HPDE6-E6E7 (cell line): Measurements from ENCODE around the gene GMIP.
A peak's percentile ranks its signal among the peaks of the same experiment; 100 is the strongest.

Experiments
- DNase-seq: peaks from one replicate; pipeline ENCODE4 v3.0.0; 2011; ENCODE audit warnings: missing footprints; ENCODE audit errors: extremely low spot score

The GMIP gene

DNA sequence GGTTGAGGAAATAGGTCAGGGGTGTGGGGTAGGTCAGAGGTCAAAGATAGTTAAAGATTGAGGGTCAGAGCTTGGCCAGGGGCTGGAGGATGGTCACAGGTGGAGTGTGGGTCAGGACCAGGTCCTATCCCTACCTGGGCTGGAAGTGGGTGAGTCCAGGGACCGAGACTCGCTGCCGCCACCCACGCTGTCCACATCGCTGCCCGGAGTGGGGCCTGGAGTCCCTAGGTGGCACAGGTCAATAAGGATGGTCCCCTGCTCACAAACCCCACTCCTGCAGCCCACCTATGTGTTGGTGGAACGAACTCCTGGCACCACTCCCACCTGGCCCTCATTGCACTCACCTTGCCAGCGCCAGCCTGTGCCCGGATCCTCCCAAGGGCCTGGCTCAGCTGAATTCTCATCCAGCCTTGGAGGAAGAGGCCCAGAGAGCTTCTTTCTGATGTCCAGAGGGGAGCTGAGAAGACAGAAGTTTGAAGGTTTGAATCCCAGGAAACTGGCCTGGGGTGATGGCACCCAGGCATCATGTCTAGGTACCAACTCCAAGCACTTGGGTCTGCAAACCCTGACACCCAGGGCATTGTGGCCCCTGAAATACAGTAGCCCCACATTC lies 6.8 kb downstream of the GMIP start:
- DNase-seq: no peak

- DNase-seq: no peak
These were observed 8.1 kb downstream of the GMIP start for GRCh38 chr19:19635313-19635702.

- DNase-seq: no peak
These were observed 8.7 kb downstream of the GMIP start for GRCh38 chr19:19634516-19635312.

DNA sequence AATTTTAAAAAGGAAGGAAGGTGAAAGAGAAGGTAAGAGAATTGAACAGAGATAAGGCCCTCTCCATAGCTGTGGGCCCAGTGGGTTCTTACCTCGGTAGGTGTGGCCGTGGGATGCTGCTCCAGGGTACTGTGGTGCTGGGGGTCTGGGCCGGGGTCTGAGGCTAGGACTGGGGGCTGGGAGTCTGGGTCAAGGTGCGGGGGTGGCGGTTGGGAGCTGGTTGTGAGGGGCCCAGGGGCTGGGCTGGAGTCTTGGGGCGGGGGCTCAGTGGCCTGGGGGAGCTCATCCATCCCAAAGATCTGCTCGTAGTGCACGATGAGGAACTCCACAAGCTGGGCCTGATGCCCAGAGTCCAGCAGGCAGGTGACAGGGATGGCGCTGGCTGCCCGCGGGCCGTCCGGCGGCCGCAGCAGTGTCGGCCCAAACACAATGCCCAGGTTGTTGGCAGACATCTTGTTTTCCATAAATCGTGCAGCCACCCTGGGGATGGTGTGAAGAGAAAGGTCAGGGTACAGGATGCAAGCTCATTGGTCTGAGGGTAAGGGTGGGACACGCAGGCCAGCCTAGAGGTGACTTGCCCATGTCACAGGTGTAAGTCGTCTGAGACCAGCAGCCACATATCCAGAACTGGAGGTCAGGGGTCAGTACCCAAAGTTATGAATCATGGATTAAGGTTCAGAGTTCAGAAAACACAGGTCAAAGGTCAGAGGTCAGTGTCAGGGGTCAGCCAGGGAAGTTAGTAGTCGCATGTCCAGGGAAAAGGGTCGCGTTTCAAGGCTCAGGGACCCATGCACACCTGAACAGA lies 9.5 kb downstream of the GMIP start:
- no peak for DNase-seq

GRCh38 chr19:19632661-19633060 lies 10.8 kb downstream of the GMIP start:
- DNase-seq: no peak

DNA sequence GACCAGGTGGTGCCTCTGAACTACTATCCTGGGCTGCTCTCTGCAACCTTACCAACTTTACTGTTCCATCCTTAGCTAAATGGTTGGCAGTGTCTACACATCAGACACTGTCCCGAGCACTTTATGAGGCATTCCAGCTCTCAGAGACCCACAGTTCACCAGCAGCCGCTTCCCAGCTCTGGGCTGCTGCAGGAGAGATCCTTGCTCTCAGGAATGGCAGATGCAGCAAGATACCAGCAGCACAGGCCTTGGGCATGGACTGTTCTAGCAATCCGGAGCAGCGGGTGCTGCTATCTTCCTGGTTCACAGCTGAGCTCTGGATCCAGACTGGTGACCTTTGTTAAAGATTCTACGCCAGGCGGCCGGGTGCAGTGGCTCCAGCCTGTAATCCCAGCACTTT lies 12.1 kb downstream of the GMIP start:
- DNase-seq: no peak

- no peak for DNase-seq
These were observed 13.0 kb downstream of the GMIP start for GRCh38 chr19:19630426-19630825.

GRCh38 chr19:19630062-19630414 lies 13.4 kb downstream of the GMIP start:
- DNase-seq: no peak

DNA sequence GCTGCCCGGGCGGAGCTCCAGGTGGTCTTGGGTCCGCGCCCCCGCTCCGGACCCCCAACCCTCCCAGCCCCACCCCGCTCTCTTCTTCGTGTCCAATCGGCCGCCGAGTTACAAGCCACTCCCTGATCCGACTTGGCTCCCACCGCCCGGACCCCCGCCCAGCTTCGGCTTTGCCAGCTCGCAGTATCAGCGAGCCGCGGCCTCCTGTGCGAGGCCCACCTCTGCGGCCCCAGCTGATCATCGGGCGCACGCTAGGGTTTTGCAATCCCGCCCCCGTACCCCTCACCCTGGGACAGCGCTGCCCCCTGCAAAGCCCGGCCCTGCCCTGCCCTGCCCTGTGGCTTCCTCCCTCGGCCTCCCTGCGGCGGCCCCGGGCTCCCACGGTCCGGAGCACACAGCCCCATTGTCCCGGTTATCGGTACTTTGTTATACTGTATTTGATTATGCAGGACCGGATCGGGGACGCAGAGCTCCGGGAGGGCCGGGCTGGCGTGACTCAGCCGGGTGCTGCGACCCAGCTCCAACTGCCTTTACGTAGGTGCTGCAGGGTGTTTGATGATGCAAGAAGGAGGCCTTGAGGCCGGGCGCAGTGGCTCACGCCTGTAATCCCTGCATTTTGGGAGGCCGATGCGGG lies 14.8 kb downstream of the GMIP start:
- DNase-seq: peak; percentile 94

- peak; percentile 85 for DNase-seq
These were observed 15.6 kb downstream of the GMIP start, which contains the start of gene LPAR2 for GRCh38 chr19:19627621-19628500. TSS of gene LPAR2 (minus strand) at chr19:19628220. CDS start at chr19:19627275, 945 bp downstream.

- no peak for DNase-seq
These were observed 16.7 kb downstream of the GMIP start for GRCh38 chr19:19626516-19627472.

DNA sequence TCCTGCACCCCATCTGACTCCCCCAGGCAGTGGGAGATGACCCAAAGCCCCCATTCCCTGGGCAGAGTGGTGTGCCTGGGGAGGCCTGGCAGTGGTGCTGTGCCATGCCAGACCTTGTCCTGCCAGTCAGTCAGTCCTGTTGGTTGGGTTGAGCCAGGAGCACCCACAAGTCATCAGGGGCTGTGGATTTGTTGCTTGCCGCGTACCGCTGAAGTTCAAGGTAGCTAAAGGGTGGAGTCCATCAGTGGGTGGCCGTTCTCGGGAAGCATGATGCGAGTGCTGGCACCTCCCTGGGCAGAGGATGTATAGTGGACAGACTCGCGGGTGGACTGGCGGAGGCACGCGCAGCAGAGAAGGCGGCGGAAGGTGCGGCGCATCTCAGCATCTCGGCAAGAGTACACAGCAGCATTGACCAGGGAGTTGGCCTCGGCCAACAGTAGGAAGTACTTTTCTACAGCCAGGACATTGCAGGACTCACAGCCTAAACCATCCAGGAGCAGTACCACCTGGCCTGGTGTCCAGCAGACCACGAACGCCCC lies 19.4 kb downstream of the GMIP start:
- no peak for DNase-seq

DNA sequence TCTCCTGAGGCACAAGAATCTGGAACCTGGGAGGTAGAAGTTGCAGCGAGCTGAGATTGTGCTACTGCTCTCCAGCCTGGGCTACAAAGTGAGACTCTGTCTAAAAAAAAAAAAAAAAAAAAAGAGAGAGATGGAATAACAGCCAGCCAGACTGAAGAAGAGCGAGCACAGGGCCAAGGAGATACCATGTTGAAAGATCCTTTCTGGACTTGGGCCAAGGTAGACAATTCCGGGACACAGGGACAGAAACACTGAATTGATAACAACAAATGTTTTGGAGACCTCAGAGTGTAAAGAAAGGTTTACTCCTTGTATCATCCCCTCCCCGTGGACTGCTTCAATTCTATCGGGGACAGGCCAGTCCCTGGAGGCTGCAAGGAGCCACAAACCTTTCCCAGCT lies 20.1 kb downstream of the GMIP start:
- no peak for DNase-seq

GRCh38 chr19:19619849-19620210 lies 23.6 kb downstream of the GMIP start:
- no peak for DNase-seq

GRCh38 chr19:19619181-19619848 lies 24.1 kb downstream of the GMIP start:
- no peak for DNase-seq

GRCh38 chr19:19618219-19619051 lies 25.0 kb downstream of the GMIP start, which contains the start of gene PBX4:
TSS of gene PBX4 (minus strand) at chr19:19618687. CDS start at chr19:19618629, 58 bp downstream.
- DNase-seq: peak; percentile 92

GRCh38 chr19:19615086-19615485 lies 28.4 kb downstream of the GMIP start:
- DNase-seq: no peak

GRCh38 chr19:19613506-19613905 lies 30.0 kb downstream of the GMIP start:
- DNase-seq: no peak
